CD4-positive, alpha-beta T cell (primary cell): Measurements from ENCODE around the gene NDRG2. TPM values are rescaled to one million over a fixed set of nuclear protein-coding genes. Genes with fewer than 3 reads are reported as not detected.

Experiments used
- ATAC-seq: fragments of 200-7000 bp; cut with Tn5 transposase; one replicate; pipeline ENCODE4 v1.10.0; 2022; ENCODE audit warnings: mild to moderate bottlenecking; ENCODE audit not compliant: poor library complexity
- CTCF ChIA-PET: fragments of 350-600 bp; sonication (Branson Sonifier 250); formaldehyde crosslinking; loops from one replicate; lab custom pipeline; 2021; ENCODE audit warnings: antibody characterized with exemption, inconsistent platforms; lab: Charles Lee
- POLR2A ChIA-PET: fragments of 350-600 bp; sonication (Branson Sonifier 250); formaldehyde crosslinking; loops from one replicate; lab custom pipeline; 2021; ENCODE audit warnings: antibody characterized with exemption, inconsistent platforms; lab: Charles Lee
- DNase-seq, 14 experiments: peaks; one replicate each; pipeline ENCODE4 v3.0.0-alpha.2; 2013 to 2020; ENCODE audit warnings: mixed read lengths in 2 of 14
- H3K27ac ChIP-seq, 2 donors: one replicate each; pipeline versions ENCODE4 v1.5.1 to v1.7.0; 2013; ENCODE audit warnings: low read length in 2 of 2, low read depth in 1 of 2, mild to moderate bottlenecking in 1 of 2
- H3K27me3 ChIP-seq, 2 experiments: 1 replicate in 1 of 2; 2 replicates in 1 of 2; pipeline versions ENCODE4 v1.6.1 to v1.7.0; 2013; ENCODE audit warnings: low read length in 2 of 2, control low read depth in 1 of 2, mild to moderate bottlenecking in 1 of 2, moderate library complexity in 1 of 2; ENCODE audit not compliant: insufficient read depth in 2 of 2, control insufficient read depth in 1 of 2
- H3K36me3 ChIP-seq: one replicate; pipeline ENCODE4 v1.6.1; 2013; ENCODE audit warnings: low read length, control low read depth; ENCODE audit not compliant: insufficient read depth
- H3K4me1 ChIP-seq: one replicate; pipeline ENCODE4 v1.6.1; 2013; ENCODE audit warnings: low read length, control low read depth; ENCODE audit not compliant: insufficient read depth
- H3K4me3 ChIP-seq: one replicate; pipeline ENCODE4 v1.5.1; 2013; ENCODE audit warnings: mild to moderate bottlenecking, low read length, moderate library complexity
- H3K9me3 ChIP-seq, 2 experiments: 1 replicate in 1 of 2; 2 replicates in 1 of 2; pipeline versions ENCODE4 v1.6.1 to v1.7.0; 2013; ENCODE audit warnings: low read length in 2 of 2, mild to moderate bottlenecking in 2 of 2, control low read depth in 1 of 2, moderate library complexity in 1 of 2; ENCODE audit not compliant: control insufficient read depth in 1 of 2, insufficient read depth in 1 of 2
- H3K27ac Mint-ChIP-seq: one replicate; pipeline ENCODE4 v1.8.0; 2020; ENCODE audit warnings: mixed read lengths
- H3K27me3 Mint-ChIP-seq: one replicate; pipeline ENCODE4 v1.8.0; 2021; ENCODE audit warnings: mixed read lengths
- H3K36me3 Mint-ChIP-seq: one replicate; pipeline ENCODE4 v1.8.0; 2021; ENCODE audit warnings: low read depth, mixed read lengths
- H3K4me1 Mint-ChIP-seq: one replicate; pipeline ENCODE4 v1.8.0; 2021; ENCODE audit warnings: low read depth, mixed read lengths
- H3K4me3 Mint-ChIP-seq: one replicate; pipeline ENCODE4 v1.8.0; 2020; ENCODE audit warnings: mild to moderate bottlenecking, mixed read lengths
- H3K9me3 Mint-ChIP-seq: one replicate; pipeline ENCODE4 v1.8.0; 2020; ENCODE audit warnings: mixed read lengths
- intact Hi-C, 2 experiments: fragments of 100-400 bp; cut with DNase I in 1 of 2; cut with micrococcal nuclease in 1 of 2; formaldehyde crosslinking; loops; one replicate each; pipeline versions ENCODE4 v1.15.1 to v1.9.0; 2023 to 2025; cut with DNase I, micrococcal nuclease
- total RNA-seq, 174 experiments: library from RNA in 2 of 174; stranded (reverse) in 2 of 174; gene quantifications; one replicate each; pipeline ENCODE4 v1.2.3 and lab custom pipeline; 2021 to 2026
- TF ChIP-seq, protein P1 (sequence below): fragments of 200-600 bp; IDR thresholded peaks from one replicate; pipeline ENCODE4 v1.8.0; 2022; ENCODE audit warnings: antibody characterized with exemption, mild to moderate bottlenecking

The NDRG2 gene
- total RNA-seq, 2 experiments from 2014 or later, result 26.7 to 28.6 TPM

DNA sequence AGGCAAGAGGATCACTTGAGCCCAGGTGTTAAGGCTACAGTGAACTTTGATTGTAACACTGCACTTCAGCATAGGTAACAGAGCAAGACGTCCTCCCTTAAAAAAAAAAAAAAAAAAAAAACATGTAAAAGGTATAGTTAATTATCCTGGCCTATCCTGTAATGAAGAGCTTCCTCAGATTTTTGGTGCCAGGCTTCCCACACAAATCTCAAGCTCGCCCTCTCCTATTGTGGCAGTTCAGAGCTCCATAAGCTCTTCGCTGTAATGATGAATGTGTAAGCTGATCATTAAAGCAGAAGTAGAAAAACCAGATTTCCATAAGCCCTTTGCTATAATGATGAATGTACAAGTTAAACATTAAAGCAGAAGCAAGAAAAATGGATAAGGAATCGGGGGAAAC is 27.7 kb downstream of the NDRG2 start:
- no peak for ATAC-seq
- H3K27ac Mint-ChIP-seq, result peak overlapping the region; percentile 8
- peaks cover 64% of the 10 kb centered on the region for H3K36me3 Mint-ChIP-seq
- CTCF ChIA-PET, result interaction anchor here (0.9 to 2.7 kb wide), 3 partner anchors 9 to 26 kb away, joined by 3 to 12 read pairs (median 4); no protein-coding TSS in a partner anchor
- no peak for DNase-seq
- H3K9me3 Mint-ChIP-seq, result no peaks in the 10 kb centered on the region
- H3K4me1 Mint-ChIP-seq, result peaks cover 36% of the 10 kb centered on the region
- no peak overlapping the region for H3K4me3 ChIP-seq
- TF ChIP-seq, protein P1, sequence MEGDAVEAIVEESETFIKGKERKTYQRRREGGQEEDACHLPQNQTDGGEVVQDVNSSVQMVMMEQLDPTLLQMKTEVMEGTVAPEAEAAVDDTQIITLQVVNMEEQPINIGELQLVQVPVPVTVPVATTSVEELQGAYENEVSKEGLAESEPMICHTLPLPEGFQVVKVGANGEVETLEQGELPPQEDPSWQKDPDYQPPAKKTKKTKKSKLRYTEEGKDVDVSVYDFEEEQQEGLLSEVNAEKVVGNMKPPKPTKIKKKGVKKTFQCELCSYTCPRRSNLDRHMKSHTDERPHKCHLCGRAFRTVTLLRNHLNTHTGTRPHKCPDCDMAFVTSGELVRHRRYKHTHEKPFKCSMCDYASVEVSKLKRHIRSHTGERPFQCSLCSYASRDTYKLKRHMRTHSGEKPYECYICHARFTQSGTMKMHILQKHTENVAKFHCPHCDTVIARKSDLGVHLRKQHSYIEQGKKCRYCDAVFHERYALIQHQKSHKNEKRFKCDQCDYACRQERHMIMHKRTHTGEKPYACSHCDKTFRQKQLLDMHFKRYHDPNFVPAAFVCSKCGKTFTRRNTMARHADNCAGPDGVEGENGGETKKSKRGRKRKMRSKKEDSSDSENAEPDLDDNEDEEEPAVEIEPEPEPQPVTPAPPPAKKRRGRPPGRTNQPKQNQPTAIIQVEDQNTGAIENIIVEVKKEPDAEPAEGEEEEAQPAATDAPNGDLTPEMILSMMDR, result no peak
- peaks cover 53% of the 10 kb centered on the region for H3K36me3 ChIP-seq
- H3K27me3 Mint-ChIP-seq, result no peaks in the 10 kb centered on the region
- POLR2A ChIA-PET, result interaction anchor here (0.6 to 0.9 kb wide), 3 partner anchors 13 to 74 kb away, joined by 3 to 4 read pairs (median 3); no protein-coding TSS in a partner anchor
- H3K4me3 Mint-ChIP-seq, result no peak overlapping the region
- intact Hi-C loops, result no loop called here
- H3K27me3 ChIP-seq, result no peaks in the 10 kb centered on the region
- H3K27ac ChIP-seq, result no peak overlapping the region
- no peaks in the 10 kb centered on the region for H3K9me3 ChIP-seq
- no peaks in the 10 kb centered on the region for H3K4me1 ChIP-seq

DNA sequence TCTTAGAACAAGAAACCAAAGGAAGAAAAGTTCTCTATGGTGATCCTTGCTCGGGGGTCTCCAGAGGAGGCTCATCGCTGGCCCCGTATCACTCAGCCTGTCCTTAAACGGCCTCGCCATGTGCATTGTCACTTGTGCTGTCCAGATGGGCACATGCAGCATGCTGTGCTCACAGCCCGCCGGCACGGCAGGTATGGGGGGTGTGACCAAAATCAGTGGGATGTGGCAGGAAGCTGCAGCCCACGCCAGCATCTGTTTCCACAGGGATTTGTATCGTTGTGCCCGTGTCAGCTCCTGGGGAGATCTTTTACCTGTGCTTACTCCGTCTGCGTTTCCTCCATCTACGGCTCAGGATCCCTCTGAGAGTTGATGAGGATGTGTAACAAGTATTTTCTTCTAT is 28.3 kb downstream of the NDRG2 start:
- CTCF ChIA-PET, result interaction anchor here (1.0 to 2.9 kb wide), 3 partner anchors 9 to 25 kb away, joined by 3 to 12 read pairs (median 9); no protein-coding TSS in a partner anchor
- peaks cover 69% of the 10 kb centered on the region for H3K36me3 Mint-ChIP-seq
- TF ChIP-seq, protein P1, result no peak
- no peak for ATAC-seq
- Histone ChIP-seq H3K36me3 (peaks cover 57% of the 10 kb centered on the region), H3K4me1 (peaks cover 2% of the 10 kb centered on the region), H3K27ac (no peak overlapping the region), H3K9me3 (no peaks in the 10 kb centered on the region), H3K4me3 (no peak overlapping the region), H3K27me3 (no peaks in the 10 kb centered on the region)
- no peaks in the 10 kb centered on the region for H3K27me3 Mint-ChIP-seq
- intact Hi-C loops, result no loop called here
- no peaks in the 10 kb centered on the region for H3K9me3 Mint-ChIP-seq
- POLR2A ChIA-PET, result interaction anchor here (0.9 kb wide), 1 partner anchor 14 kb away, joined by 4 read pairs; no protein-coding TSS in a partner anchor
- H3K27ac Mint-ChIP-seq, result no peak overlapping the region
- H3K4me1 Mint-ChIP-seq, result peaks cover 41% of the 10 kb centered on the region
- DNase-seq, result no peak
- H3K4me3 Mint-ChIP-seq, result no peak overlapping the region

DNA sequence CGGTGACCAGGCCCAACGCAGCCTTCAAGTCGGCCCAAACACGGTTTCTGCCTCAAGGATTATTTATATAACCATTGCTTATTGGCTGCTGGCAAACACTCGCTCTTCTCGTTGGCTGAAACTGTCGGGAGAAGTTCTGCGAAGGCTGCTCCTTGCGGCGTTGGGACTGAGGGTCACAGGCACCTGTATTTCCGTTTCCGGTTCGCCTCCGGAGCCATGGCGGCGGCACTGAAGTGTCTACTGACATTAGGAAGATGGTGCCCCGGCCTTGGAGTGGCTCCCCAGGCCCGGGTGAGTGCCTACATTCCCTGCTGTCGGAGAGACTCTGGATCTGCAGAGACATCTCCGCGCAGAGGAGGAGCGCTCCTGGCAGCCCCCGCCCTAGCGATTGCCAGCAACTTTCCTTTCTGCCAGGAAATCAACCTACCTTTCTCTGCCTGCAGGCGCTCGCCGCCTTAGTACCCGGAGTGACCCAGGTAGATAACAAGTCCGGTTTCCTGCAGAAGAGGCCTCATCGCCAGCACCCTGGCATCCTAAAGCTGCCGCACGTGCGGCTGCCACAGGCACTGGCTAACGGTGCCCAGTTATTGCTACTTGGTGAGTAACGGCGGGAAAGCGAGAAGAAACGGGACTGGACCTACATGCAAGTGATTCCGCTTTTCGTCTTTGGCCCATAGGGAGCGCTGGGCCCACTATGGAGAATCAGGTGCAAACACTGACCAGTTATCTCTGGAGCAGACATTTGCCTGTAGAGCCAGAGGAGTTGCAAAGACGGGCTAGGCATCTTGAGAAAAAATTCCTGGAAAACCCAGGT is 34.9 kb downstream of the NDRG2 start, which contains the start of gene METTL17:
METTL17 (plus strand) TSS at position 194 of the 814 bp plus-strand sequence; CDS start at position 217, 23 bp downstream.
- CTCF ChIA-PET, result interaction anchor here (0.8 to 2.2 kb wide), 2 partner anchors 19 to 115 kb away, joined by 3 to 16 read pairs; no protein-coding TSS in a partner anchor
- Histone ChIP-seq H3K36me3 (peaks cover 33% of the 10 kb centered on the region), H3K4me1 (peaks cover 24% of the 10 kb centered on the region), H3K27me3 (no peaks in the 10 kb centered on the region), H3K9me3 (no peaks in the 10 kb centered on the region), H3K27ac (peak within 1 kb of the TSS; percentile 59 to 73), H3K4me3 (peak within 1 kb of the TSS; percentile 95)
- TF ChIP-seq, protein P1, result no peak
- no peaks in the 10 kb centered on the region for H3K9me3 Mint-ChIP-seq
- ATAC-seq, result peak; percentile 92
- intact Hi-C loops, result loop anchor here in 1 of 2 experiments (2.0 kb wide), 1 partner anchor 113 kb away; no protein-coding TSS in a partner anchor
- H3K4me3 Mint-ChIP-seq, result peak within 1 kb of the TSS; percentile 90
- H3K27ac Mint-ChIP-seq, result peak within 1 kb of the TSS; percentile 92
- DNase-seq, result peak; percentile 72 to 95 (median 80)
- POLR2A ChIA-PET, result no interaction called here
- H3K36me3 Mint-ChIP-seq, result peaks cover 51% of the 10 kb centered on the region
- peaks cover 38% of the 10 kb centered on the region for H3K4me1 Mint-ChIP-seq
- H3K27me3 Mint-ChIP-seq, result no peaks in the 10 kb centered on the region
